GM11168 (cell line): ENCODE data around the gene HS3ST3A1.

ENCODE experiments used
- in situ Hi-C: fragments of 300-500 bp; cut with MboI; formaldehyde crosslinking; loops from one replicate; pipeline ENCODE4 v1.12.0; 2022; ENCODE audit warnings: low sequenced_read_pairs; ENCODE audit not compliant: unreplicated experiment

Gene HS3ST3A1

DNA sequence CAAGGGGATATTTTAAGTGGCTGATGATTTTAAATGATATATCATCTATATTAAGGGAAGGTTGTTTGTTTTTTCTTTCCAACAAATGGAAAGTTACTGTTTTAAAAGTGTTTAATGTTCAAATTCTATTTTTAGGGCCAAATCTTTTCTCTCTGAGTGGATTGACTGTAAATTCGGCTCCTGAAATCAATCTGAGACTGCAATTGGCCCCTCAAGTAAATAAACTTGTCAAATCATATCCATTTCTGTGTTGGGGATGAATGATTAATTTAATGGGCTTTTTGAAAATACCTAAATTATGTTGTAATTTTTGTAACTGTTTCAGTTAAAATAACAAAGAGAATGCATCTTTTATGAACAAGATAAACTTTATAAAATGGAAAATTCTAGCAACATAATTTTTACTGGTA is 2.6 kb downstream of the HS3ST3A1 start:
- in situ Hi-C loops = loop anchor here (5.0 kb wide), 1 partner anchor 1323 kb away; no protein-coding TSS in a partner anchor

DNA sequence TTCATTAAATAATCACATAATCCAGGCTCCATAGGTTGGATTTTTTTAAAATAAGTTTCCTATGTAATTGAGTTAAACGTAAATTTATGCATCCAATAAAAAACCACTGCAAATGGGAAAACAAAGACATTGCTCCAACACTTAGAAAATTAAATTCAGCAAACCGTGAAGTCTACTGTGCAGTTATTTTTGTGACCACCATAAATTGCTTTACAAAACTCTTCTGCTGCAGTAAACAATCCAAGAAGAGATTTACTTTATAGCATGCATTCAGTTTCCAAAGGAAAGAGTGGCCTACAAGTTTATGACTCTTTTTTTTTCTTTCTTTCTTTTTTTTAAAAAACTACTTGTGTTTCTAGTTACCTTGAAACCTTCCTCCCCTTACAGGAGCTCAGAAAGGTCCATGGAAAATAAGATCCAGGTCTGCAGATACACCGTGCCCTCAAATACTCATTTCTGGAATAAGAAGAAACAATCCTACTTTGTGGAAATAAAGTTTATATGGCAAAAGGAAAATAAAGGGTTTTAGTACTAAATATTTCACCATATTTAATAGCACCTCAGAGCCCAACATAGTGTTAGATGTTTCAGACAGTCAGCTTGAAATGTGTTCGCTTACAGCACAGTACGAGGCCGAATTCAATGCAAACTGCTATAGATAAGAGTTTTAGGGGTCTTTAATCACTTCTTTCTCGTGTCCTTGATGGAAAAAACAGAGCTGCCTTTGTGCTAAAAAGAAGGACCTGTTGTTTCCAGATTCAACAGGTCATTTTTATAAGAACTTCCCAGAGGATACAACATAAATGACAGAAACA is 3.2 kb downstream of the HS3ST3A1 start:
- in situ Hi-C loops = loop anchor here (5.0 kb wide), 1 partner anchor 1324 kb away; no protein-coding TSS in a partner anchor

DNA sequence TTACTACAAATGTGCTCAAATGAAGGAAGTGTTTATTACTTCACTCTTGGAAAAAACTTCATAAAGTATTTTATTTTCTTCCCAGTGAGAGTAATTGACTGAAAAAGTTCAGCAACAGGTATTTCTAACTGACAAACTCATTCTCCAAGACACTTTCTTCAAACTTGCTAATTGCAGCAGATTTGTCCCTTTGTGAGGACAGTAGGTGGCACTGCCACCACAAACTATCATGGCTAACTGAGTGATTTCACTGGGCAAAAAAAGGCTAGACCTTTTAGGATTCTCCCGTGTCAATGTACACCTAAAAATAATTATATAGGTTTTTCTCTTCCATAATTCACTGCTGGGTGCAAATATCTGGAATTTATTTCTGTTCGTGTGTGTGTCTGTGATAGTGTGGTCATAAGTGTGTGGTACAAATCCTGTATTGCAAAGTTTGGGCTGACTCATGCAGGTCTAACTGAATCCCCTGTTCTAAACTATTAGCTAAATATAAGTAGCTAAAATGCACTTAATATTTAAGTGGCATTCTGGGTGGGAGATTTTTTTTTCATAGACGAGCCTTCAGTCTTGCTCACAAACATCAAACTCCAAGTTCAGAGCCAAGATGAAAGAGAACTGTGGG is 3.9 kb downstream of the HS3ST3A1 start:
- in situ Hi-C loops = loop anchor here (5.0 kb wide), 1 partner anchor 1324 kb away; no protein-coding TSS in a partner anchor

DNA sequence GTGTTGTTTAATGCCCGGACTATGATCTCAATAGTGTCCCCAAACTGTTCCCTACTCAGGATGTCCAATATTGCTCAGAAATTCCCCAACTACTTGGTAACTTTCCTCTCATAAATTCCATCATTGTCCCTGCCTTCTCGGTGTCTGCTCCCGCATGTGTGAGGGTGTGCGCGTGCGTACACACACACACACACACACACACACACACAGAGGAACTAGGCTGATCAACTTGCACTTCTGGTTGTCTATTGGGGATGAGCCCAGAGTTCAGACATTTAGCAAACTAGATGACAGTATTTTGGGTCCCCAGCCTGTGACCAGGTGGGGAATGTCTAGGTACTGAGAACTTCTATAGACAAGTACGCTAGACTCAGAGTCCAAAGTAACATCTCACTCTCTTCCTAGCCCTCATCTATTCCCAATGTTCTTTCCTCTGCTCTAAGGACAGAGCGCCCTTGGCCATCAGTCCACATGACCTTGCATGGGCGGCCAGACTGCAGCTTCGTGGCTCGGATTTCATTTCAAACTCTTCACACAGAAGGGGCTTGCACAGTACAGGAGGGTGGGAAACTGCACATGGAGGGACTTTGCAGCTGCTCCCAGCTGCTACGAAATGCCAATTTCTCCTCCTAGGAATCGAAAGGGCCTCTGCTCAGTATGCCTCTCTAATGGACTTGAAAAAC is 5.3 kb downstream of the HS3ST3A1 start:
- in situ Hi-C loops = loop anchor here (5.0 kb wide), 1 partner anchor 1326 kb away; no protein-coding TSS in a partner anchor

DNA sequence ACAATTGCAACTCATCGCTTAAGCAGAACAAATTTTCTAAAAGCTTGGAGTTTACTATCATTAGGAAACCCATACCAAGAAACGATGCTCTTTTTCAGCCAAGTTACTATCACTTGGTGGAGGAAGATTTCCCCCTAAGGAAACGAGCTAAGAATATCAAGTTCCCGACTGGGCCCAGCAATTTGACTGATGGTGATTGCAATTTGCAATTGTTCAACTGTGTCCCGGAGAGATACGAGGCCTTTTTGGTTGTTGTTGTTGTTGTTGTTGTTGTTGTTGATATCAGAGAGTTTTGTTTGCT is 6.2 kb downstream of the HS3ST3A1 start:
- in situ Hi-C loops = loop anchor here (5.0 kb wide), 1 partner anchor 1327 kb away; no protein-coding TSS in a partner anchor

DNA sequence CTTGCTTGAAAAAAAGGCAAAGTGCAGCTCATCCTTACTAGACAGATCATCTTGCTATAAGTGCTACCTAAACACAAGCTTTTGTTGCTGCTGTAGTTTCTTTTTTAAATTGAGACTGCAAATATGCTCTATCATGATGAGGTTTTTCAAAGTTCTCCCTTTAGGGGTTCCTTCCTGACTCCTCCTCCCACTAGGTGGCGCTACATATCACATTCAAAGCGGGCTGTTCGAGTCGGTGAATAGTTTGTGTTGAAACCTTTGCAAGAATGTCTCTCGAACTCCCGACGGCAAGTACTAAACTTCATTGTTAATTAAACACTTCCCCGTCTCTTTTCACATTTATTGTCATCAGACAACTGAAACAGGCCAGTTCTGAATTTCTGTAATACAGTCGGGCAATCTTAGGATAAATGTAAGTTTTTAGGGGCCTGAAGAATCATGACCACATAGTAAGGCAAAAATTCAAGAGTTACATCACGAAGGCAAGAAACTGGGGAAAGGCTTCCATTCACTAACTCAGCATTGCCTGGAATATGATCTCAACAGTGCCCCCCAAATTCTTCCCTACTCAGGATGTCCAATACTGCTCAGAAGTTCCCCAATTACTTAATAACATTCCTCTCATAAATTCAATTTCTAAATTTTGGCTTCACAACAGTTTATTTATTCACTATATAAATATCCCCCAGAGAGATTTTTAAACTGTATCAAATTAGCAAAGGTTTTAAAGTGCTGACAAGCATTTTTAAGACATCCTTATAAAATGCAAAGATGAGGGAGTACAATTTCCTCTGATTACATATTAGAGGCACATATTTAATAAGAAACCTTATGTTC is 6.7 kb downstream of the HS3ST3A1 start:
- in situ Hi-C loops = loop anchor here (5.0 kb wide), 2 partner anchors 707 to 1327 kb away; partner anchors contain the start of gene HS3ST3B1

DNA sequence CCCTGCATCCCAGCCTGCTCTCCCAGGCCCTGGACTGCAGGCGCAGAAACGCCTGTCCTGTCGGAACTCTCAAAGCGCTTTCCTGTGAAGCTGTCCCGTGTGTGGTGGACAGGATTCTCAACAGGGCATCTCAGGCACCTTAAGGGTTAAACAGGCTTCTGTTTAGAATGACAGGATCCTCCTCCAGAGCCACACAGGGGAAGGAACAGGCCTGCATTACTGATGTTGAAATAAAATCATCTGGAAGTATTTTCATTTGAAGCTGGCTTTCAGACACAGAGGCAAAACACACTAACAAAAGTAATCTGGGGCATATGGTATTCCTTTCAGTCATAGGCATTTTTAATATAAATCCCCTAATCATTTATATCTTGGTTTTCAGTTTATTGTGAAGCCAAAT is 7.4 kb downstream of the HS3ST3A1 start:
- in situ Hi-C loops = loop anchor here (5.0 kb wide), 1 partner anchor 708 kb away; the partner anchor contains the start of gene HS3ST3B1

DNA sequence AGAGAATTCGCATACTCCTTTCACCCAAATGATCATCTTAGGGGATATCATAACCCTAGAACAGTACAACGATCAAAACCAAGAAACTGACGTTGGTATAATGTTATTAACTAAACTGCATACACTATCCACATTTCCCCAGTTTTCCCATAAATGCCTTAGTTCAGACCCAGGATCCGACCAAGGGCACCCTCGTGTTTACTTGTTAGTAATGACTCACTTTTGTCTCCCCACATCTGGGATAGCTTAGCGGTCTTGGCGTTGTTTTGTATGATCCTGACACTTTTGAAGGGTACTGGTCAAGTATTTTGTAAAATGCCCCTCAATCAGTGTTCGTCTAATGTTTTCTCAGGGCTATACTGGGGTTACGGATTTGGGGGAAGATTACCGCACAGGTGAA is 8.0 kb downstream of the HS3ST3A1 start:
- in situ Hi-C loops = loop anchor here (5.0 kb wide), 1 partner anchor 709 kb away; the partner anchor contains the start of gene HS3ST3B1

DNA sequence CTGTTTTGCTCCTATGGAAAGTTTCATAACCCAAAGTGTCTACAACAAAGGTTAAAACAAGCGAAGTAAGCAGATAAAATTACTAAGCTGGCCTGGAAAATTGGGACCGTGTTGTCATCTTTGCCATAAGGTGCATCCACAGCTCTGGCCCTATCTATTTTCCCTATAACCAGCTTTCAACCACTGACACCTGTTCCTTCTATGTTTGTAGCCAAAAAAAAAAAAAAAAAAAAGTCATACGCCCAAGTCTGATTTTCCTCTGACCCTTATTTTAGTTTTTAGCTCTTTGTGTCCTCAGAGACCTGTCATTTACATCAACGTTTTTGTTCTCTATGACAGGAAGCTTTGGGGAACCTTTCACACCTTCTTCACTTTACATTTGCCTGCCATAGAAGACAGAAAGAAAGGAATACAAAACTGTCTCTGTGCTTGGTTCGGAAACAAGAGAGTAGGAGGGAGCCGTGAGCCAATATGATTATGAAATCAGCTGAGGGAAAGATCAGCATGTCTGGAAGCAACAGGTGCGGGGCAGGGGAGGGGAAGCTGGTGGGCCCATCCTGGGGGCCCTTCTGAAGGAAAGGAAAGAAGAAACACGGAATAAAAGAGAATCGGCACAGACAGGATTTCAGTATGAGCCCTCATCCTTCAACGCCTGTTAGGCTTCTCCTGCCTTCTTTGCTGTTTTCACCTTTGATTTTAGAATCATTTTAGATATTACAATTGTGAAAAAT is 8.5 kb downstream of the HS3ST3A1 start:
- in situ Hi-C loops = loop anchor here (5.0 kb wide), 1 partner anchor 709 kb away; the partner anchor contains the start of gene HS3ST3B1

DNA sequence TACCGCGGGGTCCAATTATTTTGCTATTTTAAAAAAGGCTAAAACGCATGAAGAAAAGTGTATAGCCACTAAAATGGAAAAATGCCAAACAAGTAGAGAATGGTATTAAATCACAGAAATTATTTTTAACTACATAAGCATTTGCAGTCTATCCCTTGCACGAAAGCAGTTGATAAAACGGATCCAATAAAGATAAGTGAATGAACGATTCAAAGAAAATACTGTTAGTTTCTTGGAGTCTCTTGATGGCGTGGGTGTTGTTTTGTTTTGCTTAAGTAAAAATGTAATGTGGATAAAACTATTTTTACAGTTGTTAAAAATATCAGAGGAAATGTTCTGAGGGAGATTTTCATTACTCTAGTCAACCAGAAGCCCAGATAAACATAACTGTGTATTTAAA is 9.3 kb downstream of the HS3ST3A1 start:
- in situ Hi-C loops = loop anchor here (5.0 kb wide), 1 partner anchor 710 kb away; the partner anchor contains the start of gene HS3ST3B1

DNA sequence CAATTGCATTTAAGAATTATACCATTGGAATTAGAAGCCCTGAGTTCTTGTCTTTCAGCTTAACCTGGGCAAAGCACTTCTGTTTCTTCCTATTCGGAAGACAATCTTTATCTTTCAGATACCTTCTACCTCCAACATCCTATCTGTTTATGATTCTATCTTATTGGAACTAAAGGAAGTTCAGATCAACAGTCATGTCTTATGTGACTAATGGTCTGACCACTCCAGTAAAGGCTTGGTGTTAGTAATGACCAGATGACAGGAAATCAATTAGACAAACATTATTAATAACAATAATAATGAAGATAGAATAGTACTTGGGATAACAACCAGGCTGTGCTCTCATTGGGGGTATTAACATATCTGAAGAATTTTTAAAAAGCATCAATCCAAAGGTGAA is 11.3 kb downstream of the HS3ST3A1 start:
- in situ Hi-C loops = loop anchor here (5.0 kb wide), 1 partner anchor 712 kb away; the partner anchor contains the start of gene HS3ST3B1

DNA sequence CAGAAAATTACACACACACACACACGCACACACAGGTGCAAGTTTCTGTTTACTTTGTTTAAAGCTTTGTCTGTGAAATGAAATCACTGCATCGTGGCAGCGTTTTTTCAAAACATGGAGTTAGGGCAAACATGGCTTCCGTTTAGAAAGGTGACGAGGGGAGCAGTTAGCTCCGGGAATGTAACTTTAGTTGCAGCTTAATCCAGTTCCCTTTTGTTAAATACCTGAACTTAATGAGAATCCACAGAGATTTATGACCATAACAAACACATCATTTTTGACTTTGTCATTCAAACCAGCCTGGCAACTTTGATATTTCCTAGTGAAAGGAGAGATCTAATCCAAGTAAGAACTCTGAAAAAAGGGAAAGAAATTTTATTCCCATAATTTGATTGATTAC is 12.1 kb downstream of the HS3ST3A1 start:
- in situ Hi-C loops = loop anchor here (5.0 kb wide), 1 partner anchor 713 kb away; the partner anchor contains the start of gene HS3ST3B1

DNA sequence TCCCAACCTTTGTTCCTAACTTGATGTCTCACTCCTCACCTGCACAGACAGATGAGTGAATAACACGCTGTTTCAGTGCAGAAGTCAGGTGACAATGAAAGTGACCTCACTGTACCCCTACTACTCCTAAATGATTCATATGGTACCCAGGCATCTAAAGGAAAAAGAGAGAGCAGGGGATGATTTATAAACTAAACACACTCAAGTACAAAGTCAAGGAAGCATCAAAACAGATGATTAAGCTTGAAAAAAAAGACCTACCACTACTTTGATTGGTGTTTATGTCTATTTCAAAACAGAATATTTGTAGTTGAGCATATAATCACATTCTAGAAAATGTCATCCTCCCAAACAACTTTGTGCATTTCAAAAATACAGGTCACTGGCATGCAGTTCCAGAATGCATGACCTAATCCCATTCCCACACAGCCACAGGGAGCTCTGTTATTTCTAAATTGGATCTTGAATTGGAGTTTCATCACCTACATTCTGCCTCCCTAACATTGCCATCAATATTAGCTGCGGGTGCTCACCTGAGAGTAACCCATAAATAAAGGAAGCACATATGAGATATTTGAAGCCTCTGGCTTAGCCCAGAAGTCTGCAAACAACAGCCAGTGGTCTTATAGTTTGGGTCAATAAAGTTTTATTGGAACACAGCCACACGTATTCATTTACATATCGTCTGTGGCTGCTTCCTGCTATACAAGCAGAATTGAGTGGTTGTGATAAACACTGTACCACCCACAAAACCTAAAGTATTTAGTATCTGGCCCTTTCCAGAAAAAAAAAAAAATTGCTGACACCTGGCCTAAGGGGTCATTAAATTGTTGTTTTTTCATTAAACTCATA is 14.0 kb downstream of the HS3ST3A1 start:
- in situ Hi-C loops = no loop called here

DNA sequence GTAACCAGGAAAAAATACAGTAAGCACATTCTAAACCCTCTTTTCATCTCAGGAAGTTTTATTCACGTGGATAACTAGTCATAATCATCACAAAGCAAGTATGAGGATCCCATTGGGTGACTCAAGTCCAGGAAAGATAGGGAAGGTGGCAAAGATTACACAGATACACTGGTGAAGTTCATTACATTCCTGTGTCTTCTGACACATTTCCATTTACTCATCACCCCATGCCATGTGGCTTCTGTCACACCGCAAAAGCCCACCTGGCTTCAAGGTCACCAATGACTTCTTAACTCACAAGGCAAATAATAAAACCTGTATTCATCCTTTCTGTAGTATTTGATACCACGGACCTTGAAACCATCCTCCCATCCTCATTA is 17.0 kb downstream of the HS3ST3A1 start:
- in situ Hi-C loops = no loop called here

DNA sequence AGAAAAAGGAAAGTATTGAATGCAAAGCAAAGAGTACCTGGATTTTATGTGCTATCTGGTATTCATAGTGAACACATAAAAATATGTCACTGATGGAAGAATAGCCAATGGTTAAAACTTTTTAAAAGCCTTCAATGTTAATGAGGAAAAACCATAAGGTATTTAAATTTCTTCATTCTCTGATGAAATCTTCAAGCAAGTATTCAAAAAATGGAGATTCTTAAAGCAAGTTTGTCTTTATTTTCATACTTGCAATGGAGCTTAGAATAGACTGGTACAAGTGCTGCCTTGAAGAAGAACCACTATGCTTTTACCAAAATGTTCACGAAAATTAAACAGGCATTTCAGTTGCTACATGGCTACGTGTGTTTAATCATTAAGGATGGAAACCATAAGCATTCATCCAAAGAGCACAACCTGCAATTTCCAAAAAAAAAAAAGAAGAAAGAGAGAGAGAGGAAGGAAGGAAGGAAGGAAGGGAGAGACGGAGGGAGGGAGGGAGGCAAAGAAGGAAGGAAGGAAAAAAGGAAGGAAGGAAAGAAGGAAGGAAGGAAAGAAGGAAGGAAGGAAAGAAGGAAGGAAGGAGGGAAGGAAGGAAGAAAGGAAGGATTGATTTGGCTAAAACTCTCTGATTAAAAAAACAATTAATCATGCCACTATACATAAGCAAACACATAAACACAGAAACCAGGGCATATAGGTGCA is 17.6 kb downstream of the HS3ST3A1 start:
- in situ Hi-C loops = no loop called here

DNA sequence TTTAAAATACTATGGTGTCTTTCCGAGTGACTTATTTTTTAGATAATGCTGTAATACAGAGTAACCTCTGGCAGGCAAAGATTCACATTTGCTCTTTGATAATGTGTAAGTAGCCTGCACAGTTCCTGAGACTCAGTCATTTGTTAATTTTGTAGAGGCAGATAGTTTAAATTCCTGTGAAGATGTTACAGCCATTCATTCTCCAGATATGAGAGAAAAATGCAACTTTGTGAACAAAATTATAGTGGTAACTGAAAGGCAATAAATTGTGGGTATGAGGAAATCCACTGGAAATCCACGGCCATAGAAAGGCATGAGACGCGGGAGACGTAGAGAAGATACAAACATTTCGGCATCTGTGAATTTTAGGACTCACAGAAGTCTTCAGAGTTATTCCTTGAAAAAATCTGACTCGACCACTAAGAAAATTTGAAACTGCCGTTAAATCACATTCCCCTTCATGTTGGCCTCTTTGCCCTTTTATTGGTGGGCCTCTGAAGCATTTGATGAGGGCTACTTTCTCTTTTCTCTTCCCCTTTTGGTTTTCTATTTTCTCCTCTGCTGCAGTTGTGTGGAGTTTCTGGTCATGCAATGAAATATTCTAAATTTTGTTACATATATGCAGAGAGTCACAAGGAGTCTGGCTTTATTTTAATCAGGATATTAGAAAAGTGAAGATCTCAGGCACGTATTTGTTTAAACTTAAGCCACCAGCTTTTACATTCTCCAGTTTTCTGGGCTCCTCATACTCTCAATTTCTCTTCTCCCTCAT is 18.8 kb downstream of the HS3ST3A1 start:
- in situ Hi-C loops = no loop called here

DNA sequence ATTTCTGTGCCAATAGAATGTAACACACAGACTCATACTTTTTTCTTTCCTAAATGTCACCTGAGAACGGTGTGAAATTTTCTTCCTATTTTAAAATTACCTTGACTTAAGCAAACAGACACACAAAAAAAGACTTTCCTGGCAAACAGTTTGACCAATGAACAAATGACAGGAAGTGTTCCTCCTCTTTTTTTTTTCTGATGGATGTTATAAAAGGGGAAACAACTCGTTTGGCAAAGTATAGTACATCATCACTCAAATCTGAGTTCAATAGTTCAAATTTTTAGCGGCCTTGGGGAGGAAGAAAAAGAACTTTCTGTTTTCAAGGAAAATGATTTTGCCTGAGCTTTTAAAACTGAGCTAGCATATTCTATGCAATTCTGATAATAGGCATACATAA is 19.8 kb downstream of the HS3ST3A1 start:
- in situ Hi-C loops = no loop called here
